CD4-positive, alpha-beta memory T cell (primary cell): ENCODE data around the gene CACNG5. TPM values are rescaled to one million over a fixed set of nuclear protein-coding genes. Genes with fewer than 3 reads are reported as not detected.

Experiments
- CTCF ChIA-PET: fragments of 350-600 bp; sonication (Branson Sonifier 250); formaldehyde crosslinking; loops from one replicate; lab custom pipeline; 2021; ENCODE audit warnings: inconsistent platforms; ENCODE audit not compliant: partially characterized antibody; lab: Charles Lee
- POLR2A ChIA-PET: fragments of 350-600 bp; sonication (Branson Sonifier 250); formaldehyde crosslinking; loops from one replicate; lab custom pipeline; 2021; ENCODE audit not compliant: partially characterized antibody; lab: Charles Lee
- DNase-seq, 5 donors: peaks; one replicate each; pipeline versions ENCODE4 v3.0.0 to v3.0.0-alpha.2; 2020 to 2022; ENCODE audit warnings: mixed read lengths in 1 of 5
- H3K27ac ChIP-seq: one replicate; pipeline ENCODE4 v1.7.0; 2013; ENCODE audit warnings: low read depth, low read length
- H3K27me3 ChIP-seq: 2 replicates; pipeline ENCODE4 v1.7.0; 2013; ENCODE audit warnings: mild to moderate bottlenecking, low read length, moderate library complexity; ENCODE audit not compliant: insufficient read depth
- H3K36me3 ChIP-seq: 2 replicates; pipeline ENCODE4 v1.7.0; 2013; ENCODE audit warnings: mild to moderate bottlenecking, low read length, moderate library complexity; ENCODE audit not compliant: insufficient read depth
- H3K4me1 ChIP-seq: 2 replicates; pipeline ENCODE4 v1.7.0; 2013; ENCODE audit warnings: mild to moderate bottlenecking, low read length, moderate library complexity; ENCODE audit not compliant: insufficient read depth
- H3K4me3 ChIP-seq, 2 donors: one replicate each; pipeline ENCODE4 v1.7.0; 2013; ENCODE audit warnings: low read length in 2 of 2, mild to moderate bottlenecking in 1 of 2
- H3K9me3 ChIP-seq, 2 donors: one replicate each; pipeline ENCODE4 v1.7.0; 2013; ENCODE audit warnings: low read length in 2 of 2, control low read depth in 1 of 2; ENCODE audit not compliant: control insufficient read depth in 1 of 2
- H3K27ac Mint-ChIP-seq, 7 donors: one replicate each; pipeline ENCODE4 v1.8.0; 2020 to 2021; ENCODE audit warnings: mixed read lengths in 7 of 7, mild to moderate bottlenecking in 6 of 7, inconsistent platforms in 3 of 7, moderate library complexity in 3 of 7
- H3K27me3 Mint-ChIP-seq, 2 donors: one replicate each; pipeline ENCODE4 v1.8.0; 2020 to 2021; ENCODE audit warnings: mixed read lengths in 2 of 2
- H3K36me3 Mint-ChIP-seq, 2 donors: one replicate each; pipeline ENCODE4 v1.8.0; 2020 to 2021; ENCODE audit warnings: mixed read lengths in 2 of 2, inconsistent platforms in 1 of 2, mild to moderate bottlenecking in 1 of 2
- H3K4me1 Mint-ChIP-seq, 4 donors: one replicate each; pipeline ENCODE4 v1.8.0; 2020 to 2021; ENCODE audit warnings: mixed read lengths in 4 of 4, mild to moderate bottlenecking in 1 of 4
- H3K4me3 Mint-ChIP-seq, 8 donors: one replicate each; pipeline ENCODE4 v1.8.0; 2020 to 2021; ENCODE audit warnings: mixed read lengths in 8 of 8, mild to moderate bottlenecking in 7 of 8, moderate library complexity in 6 of 8, inconsistent platforms in 3 of 8
- H3K9me3 Mint-ChIP-seq, 8 donors: one replicate each; pipeline ENCODE4 v1.8.0; 2020 to 2021; ENCODE audit warnings: mixed read lengths in 8 of 8, mild to moderate bottlenecking in 5 of 8, inconsistent platforms in 3 of 8, moderate library complexity in 1 of 8
- intact Hi-C: fragments of 100-400 bp; cut with micrococcal nuclease; formaldehyde crosslinking; loops from one replicate; pipeline ENCODE4 v1.15.1; 2023
- polyA plus RNA-seq, 2 donors: library from polyadenylated mRNA; unstranded; fragments of 300-500 nt; fragmentation: Illumina TruSeq; gene quantifications; one replicate each; pipeline ENCODE4 v1.2.3, GENCODE V29; 2021
- total RNA-seq, 2 experiments: library from RNA; stranded (reverse); gene quantifications; one replicate each; pipeline ENCODE4 v1.2.3, GENCODE V29; 2021

The CACNG5 gene
- total and polyA plus RNA-seq, 4 experiments from 2014 or later: not detected

DNA sequence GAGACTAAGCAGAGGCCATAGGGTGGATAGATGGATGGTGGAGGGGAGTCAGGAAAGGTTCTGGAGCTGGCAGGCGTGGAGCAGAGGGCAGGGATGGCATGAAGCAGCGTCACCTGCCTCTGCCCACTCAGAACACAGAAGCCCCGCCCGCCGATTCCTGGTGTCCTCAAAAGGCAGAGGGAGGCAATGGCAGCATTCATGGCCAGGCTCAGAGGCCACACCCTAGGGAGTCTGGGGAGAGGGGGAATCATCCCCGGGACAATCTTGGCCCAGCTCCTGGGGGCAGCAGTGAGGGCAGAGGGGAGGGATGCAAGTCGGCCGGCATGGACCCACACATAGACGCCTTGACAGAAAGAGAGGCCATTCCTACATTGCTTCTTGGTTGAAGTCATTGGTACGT is 68.9 kb downstream of the CACNG5 start:
- Histone ChIP-seq H3K27me3 (no peaks in the 10 kb centered on the region), H3K9me3 (no peaks in the 10 kb centered on the region), H3K4me1 (no peaks in the 10 kb centered on the region), H3K36me3 (no peaks in the 10 kb centered on the region), H3K27ac (no peak overlapping the region), H3K4me3 (no peak overlapping the region)
- Mint-ChIP-seq H3K27me3 (peaks cover 2 to 5% of the 10 kb centered on the region in 2 donors), H3K4me1 (peaks cover 4 to 6% (median 5%) of the 10 kb centered on the region in 4 donors), H3K27ac (no peak overlapping the region), H3K9me3 (no peaks in the 10 kb centered on the region), H3K36me3 (no peaks in the 10 kb centered on the region), H3K4me3 (no peak overlapping the region)
- no peak for DNase-seq
- ChIA-PET POLR2A (no interaction called here), CTCF (no interaction called here)
- intact Hi-C loops: loop anchor here (10.0 kb wide), 1 partner anchor 339 kb away; no protein-coding TSS in a partner anchor

DNA sequence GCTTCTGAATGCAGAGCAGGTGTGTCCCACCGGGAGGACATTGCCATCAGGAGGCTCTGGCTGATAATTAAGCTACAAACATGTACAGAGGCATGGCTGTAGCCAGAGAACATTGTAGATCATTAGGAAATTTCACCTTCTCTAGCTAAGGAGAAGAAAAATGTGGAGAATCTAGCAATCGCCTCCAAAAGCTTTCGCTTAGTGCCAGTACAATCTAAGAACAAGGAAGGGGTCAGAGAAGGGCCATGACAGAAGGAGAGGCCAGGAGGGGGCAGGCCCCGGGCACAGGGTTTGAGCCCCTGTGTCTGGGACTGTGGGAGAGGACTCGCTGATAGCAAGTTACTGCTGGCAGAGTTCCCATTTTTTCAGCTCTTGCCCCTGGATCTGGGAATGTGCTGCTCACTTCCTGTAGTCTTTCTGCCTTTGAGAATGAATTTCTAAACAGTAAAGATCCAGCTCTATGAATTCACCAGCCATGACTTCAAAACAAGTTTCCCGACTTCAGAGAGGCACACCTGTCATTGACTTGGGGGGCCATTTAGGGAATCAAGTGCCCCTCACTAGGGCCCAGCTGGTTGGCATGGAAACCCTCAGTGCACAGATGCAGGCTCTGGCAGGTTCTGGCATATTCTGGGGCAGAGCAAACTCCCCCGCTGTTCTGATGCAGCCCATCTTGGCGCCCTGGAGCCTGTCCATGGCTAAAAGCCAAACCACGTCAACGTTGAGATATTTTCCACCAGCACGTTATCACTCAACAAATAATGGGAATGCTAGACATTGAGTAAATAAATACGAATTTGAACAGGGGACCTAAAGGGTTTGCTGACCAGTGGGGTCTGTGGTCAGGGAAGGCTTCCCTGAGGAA is 70.1 kb downstream of the CACNG5 start:
- intact Hi-C loops: loop anchor here (5.0 to 10.0 kb wide), 3 partner anchors 177 to 478 kb away; no protein-coding TSS in a partner anchor
- H3K27me3 ChIP-seq: no peaks in the 10 kb centered on the region
- CTCF ChIA-PET: interaction anchor here (0.6 to 1.2 kb wide), 5 partner anchors 191 to 705 kb away, joined by 3 to 6 read pairs (median 3); no protein-coding TSS in a partner anchor
- no peaks in the 10 kb centered on the region for H3K36me3 Mint-ChIP-seq
- no peak overlapping the region for H3K4me3 Mint-ChIP-seq
- H3K4me1 Mint-ChIP-seq: peaks cover 4 to 6% (median 5%) of the 10 kb centered on the region in 4 donors
- H3K4me3 ChIP-seq: no peak overlapping the region
- no peak for DNase-seq
- H3K27me3 Mint-ChIP-seq: peaks cover 1 to 7% of the 10 kb centered on the region in 2 donors
- no peaks in the 10 kb centered on the region for H3K9me3 ChIP-seq
- no peaks in the 10 kb centered on the region for H3K4me1 ChIP-seq
- H3K36me3 ChIP-seq: no peaks in the 10 kb centered on the region
- no peak overlapping the region for H3K27ac Mint-ChIP-seq
- no peaks in the 10 kb centered on the region for H3K9me3 Mint-ChIP-seq
- POLR2A ChIA-PET: no interaction called here
- H3K27ac ChIP-seq: no peak overlapping the region

DNA sequence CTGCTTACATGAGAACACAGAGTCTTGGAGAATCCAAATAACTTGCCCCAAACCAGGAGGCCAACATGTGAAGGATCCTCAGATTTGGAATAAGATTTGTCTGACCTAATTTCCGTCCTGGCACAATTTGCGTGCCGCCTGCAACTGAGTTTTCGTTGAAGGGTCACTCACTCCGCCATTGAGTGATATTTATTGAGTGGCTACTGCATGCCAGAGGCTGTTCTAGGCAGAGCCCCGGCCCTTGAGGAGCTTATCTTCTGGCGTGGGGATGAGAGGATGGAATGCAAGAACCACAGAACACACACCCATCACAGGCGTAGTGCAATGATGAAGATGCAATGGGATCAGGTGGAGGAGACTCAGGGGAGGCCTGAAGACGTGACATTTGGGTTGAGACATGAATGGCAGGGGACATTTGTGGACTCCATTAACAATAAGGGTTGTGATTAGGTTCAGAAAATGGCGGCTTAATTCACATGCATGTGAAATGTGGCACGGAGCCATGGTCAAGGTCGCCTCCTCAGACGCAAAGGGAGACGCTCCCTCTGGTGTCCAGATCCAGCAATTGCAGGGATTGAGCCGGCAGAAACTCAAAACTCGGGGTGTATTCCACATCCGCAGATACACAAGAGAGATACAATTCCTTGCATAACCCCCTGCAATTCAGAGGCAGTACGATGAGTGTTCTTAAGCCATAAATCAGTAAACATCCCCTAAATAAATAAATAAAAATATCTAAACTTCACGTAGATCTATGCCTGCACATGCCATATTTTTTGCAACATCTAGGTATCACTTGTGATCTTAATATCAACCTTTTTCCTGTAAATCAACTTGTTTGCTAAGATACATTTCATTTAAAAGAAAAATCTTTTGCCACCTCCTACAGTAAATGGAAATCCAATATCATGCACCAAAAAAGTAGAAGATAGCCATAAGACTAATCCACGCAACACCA is 71.7 kb downstream of the CACNG5 start:
- Mint-ChIP-seq H3K27ac (peak overlapping the region in 1 of 7 donors; percentile 12), H3K4me3 (no peak overlapping the region), H3K9me3 (no peaks in the 10 kb centered on the region), H3K36me3 (no peaks in the 10 kb centered on the region), H3K4me1 (peaks cover 4 to 6% (median 5%) of the 10 kb centered on the region in 4 donors), H3K27me3 (peaks cover 2 to 9% of the 10 kb centered on the region in 2 donors)
- intact Hi-C loops: loop anchor here (1.0 to 10.0 kb wide), 5 partner anchors 176 to 651 kb away; no protein-coding TSS in a partner anchor
- H3K27me3 ChIP-seq: no peaks in the 10 kb centered on the region
- peak; percentile 42 to 60 (median 58) for DNase-seq
- ChIA-PET POLR2A (no interaction called here), CTCF (interaction anchor here (0.7 to 1.0 kb wide), 3 partner anchors 340 to 706 kb away, joined by 3 to 4 read pairs (median 3); no protein-coding TSS in a partner anchor)
- no peak overlapping the region for H3K4me3 ChIP-seq
- no peak overlapping the region for H3K27ac ChIP-seq
- H3K4me1 ChIP-seq: no peaks in the 10 kb centered on the region
- no peaks in the 10 kb centered on the region for H3K36me3 ChIP-seq
- H3K9me3 ChIP-seq: no peaks in the 10 kb centered on the region

DNA sequence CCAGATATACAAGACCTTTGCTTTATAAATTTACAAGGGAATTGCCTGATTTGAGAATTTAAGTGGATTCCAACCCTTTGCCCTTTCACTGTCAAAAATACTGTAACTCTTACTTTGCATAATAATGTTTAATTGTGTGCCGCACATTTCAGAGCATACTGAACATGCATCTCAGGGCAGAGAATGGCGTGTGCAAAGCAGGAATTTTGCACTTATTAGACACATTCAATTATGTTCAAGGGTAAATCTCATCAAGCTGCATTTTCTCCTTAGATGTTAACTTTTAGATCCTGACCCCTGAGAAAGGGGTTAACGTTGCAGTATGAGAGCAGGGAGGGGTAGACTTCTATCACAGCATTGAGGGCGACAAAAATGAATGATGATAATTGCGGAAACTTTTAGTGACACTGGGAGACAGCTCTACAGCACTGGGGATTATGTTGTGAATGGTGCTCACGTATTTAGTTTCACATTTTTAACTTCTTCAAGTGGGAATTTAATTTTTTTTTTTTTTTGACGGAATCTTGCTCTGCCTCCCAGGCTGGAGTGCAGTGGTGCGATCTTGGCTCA is 75.0 kb downstream of the CACNG5 start:
- H3K9me3 Mint-ChIP-seq: no peaks in the 10 kb centered on the region
- no peaks in the 10 kb centered on the region for H3K36me3 Mint-ChIP-seq
- no peak overlapping the region for H3K4me3 Mint-ChIP-seq
- Histone ChIP-seq H3K4me3 (no peak overlapping the region), H3K27me3 (no peaks in the 10 kb centered on the region), H3K27ac (no peak overlapping the region), H3K9me3 (no peaks in the 10 kb centered on the region), H3K4me1 (no peaks in the 10 kb centered on the region), H3K36me3 (no peaks in the 10 kb centered on the region)
- peaks cover 12 to 25% of the 10 kb centered on the region in 2 donors for H3K27me3 Mint-ChIP-seq
- ChIA-PET CTCF (interaction anchor here (0.7 to 1.3 kb wide), 2 partner anchors 710 kb away, joined by 3 read pairs; no protein-coding TSS in a partner anchor), POLR2A (no interaction called here)
- peaks cover 4 to 6% (median 5%) of the 10 kb centered on the region in 4 donors for H3K4me1 Mint-ChIP-seq
- no peak for DNase-seq
- H3K27ac Mint-ChIP-seq: peak overlapping the region in 1 of 7 donors; percentile 77
- intact Hi-C loops: loop anchor here (5.0 to 10.0 kb wide), 3 partner anchors 172 to 483 kb away; no protein-coding TSS in a partner anchor

DNA sequence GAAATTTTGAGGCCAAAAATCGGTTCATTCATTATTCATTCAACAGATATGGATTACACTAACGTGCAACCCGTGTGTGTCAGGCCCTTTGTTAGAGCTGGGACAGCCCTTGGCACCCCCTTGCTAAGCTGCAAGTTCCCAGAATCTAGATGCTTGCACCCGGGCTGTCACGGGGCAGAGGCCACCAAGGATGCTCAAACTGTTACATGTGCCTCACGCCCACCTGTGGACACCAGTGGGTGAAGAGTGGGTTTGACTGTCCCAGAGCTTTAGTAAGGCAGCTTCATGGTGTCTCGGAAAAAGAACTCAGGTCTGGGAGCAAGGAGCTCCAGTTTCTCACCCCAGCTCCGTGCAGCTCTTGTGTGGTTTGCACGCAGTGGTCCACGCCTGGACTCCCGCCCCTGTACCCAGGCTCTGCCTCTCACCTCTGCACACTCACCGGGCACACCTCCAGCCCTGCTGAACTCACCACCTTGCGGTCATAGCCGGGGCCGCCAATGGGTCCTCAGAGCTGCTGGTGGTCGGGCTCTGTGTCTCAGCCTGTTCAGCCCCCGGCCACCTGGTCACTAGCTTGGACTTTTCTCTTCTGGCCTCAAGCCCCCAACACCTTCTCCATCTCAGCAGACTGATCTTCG is 75.9 kb downstream of the CACNG5 start:
- Mint-ChIP-seq H3K36me3 (no peaks in the 10 kb centered on the region), H3K27me3 (peaks cover 12 to 29% of the 10 kb centered on the region in 2 donors), H3K4me3 (no peak overlapping the region), H3K4me1 (peaks cover 5 to 6% (median 5%) of the 10 kb centered on the region in 4 donors), H3K27ac (no peak overlapping the region), H3K9me3 (no peaks in the 10 kb centered on the region)
- H3K27ac ChIP-seq: no peak overlapping the region
- H3K9me3 ChIP-seq: no peaks in the 10 kb centered on the region
- intact Hi-C loops: no loop called here
- no peaks in the 10 kb centered on the region for H3K27me3 ChIP-seq
- H3K4me1 ChIP-seq: no peaks in the 10 kb centered on the region
- DNase-seq: no peak
- POLR2A ChIA-PET: no interaction called here
- H3K4me3 ChIP-seq: no peak overlapping the region
- CTCF ChIA-PET: interaction anchor here (1.3 kb wide), 1 partner anchor 711 kb away, joined by 3 read pairs; no protein-coding TSS in a partner anchor
- no peaks in the 10 kb centered on the region for H3K36me3 ChIP-seq

DNA sequence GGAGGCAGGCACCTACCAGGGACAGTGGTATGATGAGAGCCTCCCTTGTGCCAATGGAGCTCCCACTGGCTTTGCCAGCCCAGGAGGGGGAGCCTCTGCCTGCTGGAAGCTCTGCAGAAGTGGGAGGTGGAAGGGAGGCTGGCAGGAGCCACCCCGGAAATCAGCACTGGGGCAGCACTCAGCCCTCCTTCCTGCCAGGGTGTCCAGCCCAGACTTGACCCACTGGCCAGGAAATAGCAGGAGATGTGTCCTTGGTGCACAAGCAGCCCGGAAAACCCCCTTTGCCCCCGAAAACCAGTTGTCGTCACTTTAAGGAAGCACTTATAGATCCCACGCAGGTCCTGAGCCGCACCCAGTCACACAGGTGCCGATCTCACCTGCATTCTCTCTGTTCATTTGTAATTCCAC is 80.3 kb downstream of the CACNG5 start:
- peaks cover 10 to 38% of the 10 kb centered on the region in 2 donors for H3K27me3 Mint-ChIP-seq
- H3K36me3 Mint-ChIP-seq: no peaks in the 10 kb centered on the region
- DNase-seq: no peak
- no peak overlapping the region for H3K4me3 ChIP-seq
- H3K9me3 Mint-ChIP-seq: peaks cover 0 to 8% (median under 1%) of the 10 kb centered on the region in 8 donors
- intact Hi-C loops: no loop called here
- H3K4me3 Mint-ChIP-seq: no peak overlapping the region
- H3K4me1 Mint-ChIP-seq: peaks cover 0 to 2% (median 0%) of the 10 kb centered on the region in 4 donors
- no peak overlapping the region for H3K27ac Mint-ChIP-seq
- H3K9me3 ChIP-seq: no peaks in the 10 kb centered on the region
- H3K27ac ChIP-seq: no peak overlapping the region
- no peaks in the 10 kb centered on the region for H3K36me3 ChIP-seq
- ChIA-PET CTCF (no interaction called here), POLR2A (no interaction called here)
- no peaks in the 10 kb centered on the region for H3K27me3 ChIP-seq
- H3K4me1 ChIP-seq: no peaks in the 10 kb centered on the region
